OCI-LY7 (cell line): ENCODE measurements around the gene SLC38A4. TPM values are rescaled to one million over a fixed set of nuclear protein-coding genes. Genes with fewer than 3 reads are reported as not detected.

Experiments
- BruUV-seq: library from RNA; stranded (reverse); fragments of 400-500 nt; replicated peaks from 2 replicates; lab custom pipeline; 2021; lab: Mats Ljungman, UMichigan
- CTCF ChIA-PET: fragments of 300-600 bp; sonication (Branson Sonifier 250); formaldehyde crosslinking; loops from one replicate; lab custom pipeline; 2022; ENCODE audit warnings: antibody characterized with exemption; ENCODE audit not compliant: unreplicated experiment; lab: Charles Lee
- POLR2A ChIA-PET: fragments of 300-600 bp; sonication (Branson Sonifier 250); formaldehyde crosslinking; loops from one replicate; lab custom pipeline; 2022; ENCODE audit warnings: antibody characterized with exemption; lab: Charles Lee
- DNase-seq: peaks from one replicate; pipeline ENCODE4 v3.0.0-alpha.2; 2015; ENCODE audit warnings: low spot score
- H2AFZ ChIP-seq: fragments of 200-600 bp; sonication (generic), shearing (Covaris generic); 2 replicates; pipeline ENCODE4 v1.6.1; 2014; ENCODE audit warnings: mild to moderate bottlenecking, antibody characterized with exemption, low read length, moderate library complexity
- H3K27ac ChIP-seq: fragments of 200-600 bp; sonication (generic); 2 replicates; pipeline ENCODE4 v1.5.1; 2014; ENCODE audit warnings: mixed run types, low read depth, mild to moderate bottlenecking, moderate library complexity, low read length, inconsistent platforms; ENCODE audit not compliant: poor library complexity, severe bottlenecking
- H3K36me3 ChIP-seq: fragments of 200-600 bp; sonication (generic); 2 replicates; pipeline ENCODE4 v1.6.1; 2014; ENCODE audit warnings: mild to moderate bottlenecking, antibody characterized with exemption, low read length, moderate library complexity, mixed read lengths; ENCODE audit not compliant: insufficient read depth
- H3K4me1 ChIP-seq: fragments of 200-600 bp; sonication (generic); 2 replicates; pipeline ENCODE4 v1.5.1; 2014; ENCODE audit warnings: mild to moderate bottlenecking, low read length; ENCODE audit not compliant: insufficient read depth, poor library complexity, severe bottlenecking
- H3K4me2 ChIP-seq: fragments of 200-600 bp; sonication (generic); 2 replicates; pipeline ENCODE4 v1.6.1; 2014; ENCODE audit warnings: mild to moderate bottlenecking, low read length
- H3K4me3 ChIP-seq: fragments of 200-600 bp; sonication (generic); 2 replicates; pipeline ENCODE4 v1.5.1; 2014; ENCODE audit warnings: mild to moderate bottlenecking, low read depth, low read length; ENCODE audit not compliant: poor library complexity, severe bottlenecking
- H3K79me2 ChIP-seq: fragments of 200-600 bp; sonication (generic); 2 replicates; pipeline ENCODE4 v1.6.1; 2016; ENCODE audit warnings: low read depth, mild to moderate bottlenecking, low read length, moderate library complexity, mixed read lengths; ENCODE audit not compliant: insufficient read depth
- H3K9me2 ChIP-seq: fragments of 200-600 bp; sonication (generic); 2 replicates; pipeline ENCODE4 v1.6.1; 2016; ENCODE audit warnings: mild to moderate bottlenecking, low read length, mixed read lengths; ENCODE audit not compliant: insufficient read depth
- H3K9me3 ChIP-seq: fragments of 200-600 bp; sonication (generic); 2 replicates; pipeline ENCODE4 v1.6.1; 2014; ENCODE audit warnings: mild to moderate bottlenecking, mixed run types, low read length, mixed read lengths
- H4K20me1 ChIP-seq: fragments of 200-600 bp; sonication (generic); 2 replicates; pipeline ENCODE4 v1.6.1; 2014; ENCODE audit warnings: mild to moderate bottlenecking, antibody characterized with exemption, low read length, moderate library complexity, mixed read lengths; ENCODE audit not compliant: insufficient read depth
- EZH2phosphoT487 ChIP-seq: fragments of 200-600 bp; sonication (generic); IDR thresholded peaks from 2 replicates; pipeline ENCODE4 v1.6.1; 2018; ENCODE audit warnings: low read depth, borderline replicate concordance, mild to moderate bottlenecking, mixed run types, antibody characterized with exemption, low read length, moderate library complexity, mixed read lengths
- intact Hi-C: fragments of 100-400 bp; cut with micrococcal nuclease; formaldehyde crosslinking; loops from one replicate; pipeline ENCODE4 v1.10.0; 2022; ENCODE audit not compliant: unreplicated experiment
- total RNA-seq, 2 experiments: library from RNA; depleted of rRNA in 1 of 2; stranded (reverse); fragments of >200 nt in 1 of 2; shearing (Covaris generic) in 1 of 2; gene quantifications; 2 replicates each; pipeline ENCODE4 v1.2.3, GENCODE V29; 2014 to 2022
- TF ChIP-seq, protein P1 (sequence below): fragments of 200-600 bp; sonication (generic); conservative IDR thresholded peaks from 2 replicates; pipeline ENCODE4 v1.5.1; 2014; ENCODE audit warnings: mild to moderate bottlenecking, antibody characterized with exemption, low read length, moderate library complexity, mixed read lengths

Gene SLC38A4
- total RNA-seq, 2 experiments from 2014 or later = not detected

DNA sequence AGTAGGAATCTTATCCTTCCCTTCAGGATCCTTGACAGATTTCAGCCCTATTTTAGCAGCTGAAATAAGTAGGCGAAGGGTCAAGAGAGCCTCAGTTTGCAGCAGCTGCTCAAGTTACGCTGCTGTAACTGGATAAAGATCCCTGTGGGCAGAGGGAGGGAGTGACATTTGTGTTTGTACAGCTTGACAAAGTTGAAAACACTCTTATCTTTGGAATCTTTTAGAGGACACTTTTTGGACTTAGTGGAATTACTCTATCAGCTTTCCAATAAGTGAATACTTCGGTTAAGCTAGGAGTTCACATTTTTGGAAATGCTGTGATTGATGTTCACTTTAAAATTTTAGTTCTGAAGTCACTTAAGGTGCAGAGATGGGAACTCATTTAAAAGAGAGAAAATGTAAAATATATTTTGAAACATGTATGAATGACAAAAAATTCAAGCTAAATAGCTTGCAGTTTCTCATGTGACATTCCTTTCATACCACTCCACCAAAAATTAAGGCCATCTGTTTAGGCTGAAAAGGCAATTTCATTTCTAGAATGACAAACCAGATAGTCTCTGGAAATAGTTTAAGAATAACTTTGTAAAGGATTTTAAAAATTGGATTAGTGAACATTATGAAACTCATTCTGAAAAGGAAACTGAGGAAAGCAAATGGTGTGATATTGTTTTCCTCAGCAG is 55.2 kb downstream of the SLC38A4 start:
- BruUV-seq = no TSS peak
- H2AFZ ChIP-seq = no peak overlapping the region
- TF ChIP-seq EZH2phosphoT487 = no peak
- TF ChIP-seq, protein P1, sequence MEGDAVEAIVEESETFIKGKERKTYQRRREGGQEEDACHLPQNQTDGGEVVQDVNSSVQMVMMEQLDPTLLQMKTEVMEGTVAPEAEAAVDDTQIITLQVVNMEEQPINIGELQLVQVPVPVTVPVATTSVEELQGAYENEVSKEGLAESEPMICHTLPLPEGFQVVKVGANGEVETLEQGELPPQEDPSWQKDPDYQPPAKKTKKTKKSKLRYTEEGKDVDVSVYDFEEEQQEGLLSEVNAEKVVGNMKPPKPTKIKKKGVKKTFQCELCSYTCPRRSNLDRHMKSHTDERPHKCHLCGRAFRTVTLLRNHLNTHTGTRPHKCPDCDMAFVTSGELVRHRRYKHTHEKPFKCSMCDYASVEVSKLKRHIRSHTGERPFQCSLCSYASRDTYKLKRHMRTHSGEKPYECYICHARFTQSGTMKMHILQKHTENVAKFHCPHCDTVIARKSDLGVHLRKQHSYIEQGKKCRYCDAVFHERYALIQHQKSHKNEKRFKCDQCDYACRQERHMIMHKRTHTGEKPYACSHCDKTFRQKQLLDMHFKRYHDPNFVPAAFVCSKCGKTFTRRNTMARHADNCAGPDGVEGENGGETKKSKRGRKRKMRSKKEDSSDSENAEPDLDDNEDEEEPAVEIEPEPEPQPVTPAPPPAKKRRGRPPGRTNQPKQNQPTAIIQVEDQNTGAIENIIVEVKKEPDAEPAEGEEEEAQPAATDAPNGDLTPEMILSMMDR = no peak
- H3K9me3 ChIP-seq = no peaks in the 10 kb centered on the region
- DNase-seq = no peak
- H3K4me3 ChIP-seq = no peak overlapping the region
- intact Hi-C loops = no loop called here
- H3K79me2 ChIP-seq = no peaks in the 10 kb centered on the region
- no peaks in the 10 kb centered on the region for H3K36me3 ChIP-seq
- ChIA-PET CTCF (no interaction called here), POLR2A (interaction anchor here (0.6 kb wide), 1 partner anchor 172 kb away, joined by 3 read pairs; no protein-coding TSS in a partner anchor)
- no peaks in the 10 kb centered on the region for H3K9me2 ChIP-seq
- H4K20me1 ChIP-seq = no peaks in the 10 kb centered on the region
- no peak overlapping the region for H3K27ac ChIP-seq
- no peaks in the 10 kb centered on the region for H3K4me1 ChIP-seq
- no peak overlapping the region for H3K4me2 ChIP-seq

GRCh38 chr12:46764005-46764404 is 61.8 kb downstream of the SLC38A4 start:
- H3K9me2 ChIP-seq = no peaks in the 10 kb centered on the region
- no peaks in the 10 kb centered on the region for H4K20me1 ChIP-seq
- H3K79me2 ChIP-seq = no peaks in the 10 kb centered on the region
- H3K4me3 ChIP-seq = no peak overlapping the region
- H3K9me3 ChIP-seq = no peaks in the 10 kb centered on the region
- no peak overlapping the region for H3K4me2 ChIP-seq
- no peaks in the 10 kb centered on the region for H3K36me3 ChIP-seq
- TF ChIP-seq EZH2phosphoT487 = no peak
- TF ChIP-seq, protein P1 = no peak
- POLR2A ChIA-PET = no interaction called here
- no TSS peak for BruUV-seq
- DNase-seq = no peak
- H2AFZ ChIP-seq = no peak overlapping the region
- intact Hi-C loops = no loop called here
- H3K4me1 ChIP-seq = no peaks in the 10 kb centered on the region
- no peak overlapping the region for H3K27ac ChIP-seq
- CTCF ChIA-PET = no interaction called here

GRCh38 chr12:46763230-46763629 is 62.6 kb downstream of the SLC38A4 start:
- H3K4me3 ChIP-seq = no peak overlapping the region

More at GRCh38 chr12:46763230-46763629, 62.6 kb downstream of the SLC38A4 start:
- Histone ChIP-seq H3K79me2 (no peaks in the 10 kb centered on the region), H3K4me2 (no peak overlapping the region), H3K4me1 (no peaks in the 10 kb centered on the region), H2AFZ (no peak overlapping the region), H4K20me1 (no peaks in the 10 kb centered on the region), H3K36me3 (no peaks in the 10 kb centered on the region), H3K9me3 (no peaks in the 10 kb centered on the region), H3K27ac (no peak overlapping the region), H3K9me2 (no peaks in the 10 kb centered on the region)
- intact Hi-C loops = no loop called here
- POLR2A ChIA-PET = no interaction called here
- BruUV-seq = no TSS peak
- CTCF ChIA-PET = no interaction called here
- no peak for DNase-seq
- TF ChIP-seq, protein P1 = no peak
